HG03460 (cell line): ENCODE measurements around the gene TTC27.
"Not testable (repeated sequence)": the region's sequence is repeated elsewhere in the genome, so short reads cannot be mapped to it uniquely, and the experiment has no call there.

Experiments
- ATAC-seq: cut with Tn5 transposase; IDR thresholded peaks from one replicate; pipeline ENCODE4 v1.9.1; 2021; ENCODE audit not compliant: unreplicated experiment

The TTC27 gene

GRCh38 chr2:32718752-32719151 is 90.9 kb downstream of the TTC27 start:
- ATAC-seq: no peak

GRCh38 chr2:32719430-32719829 is 91.6 kb downstream of the TTC27 start:
- ATAC-seq: no peak

- ATAC-seq: no peak
These were observed 92.3 kb downstream of the TTC27 start for GRCh38 chr2:32719933-32720716.

GRCh38 chr2:32720771-32721170 is 92.9 kb downstream of the TTC27 start:
- no peak for ATAC-seq

GRCh38 chr2:32721376-32721775 is 93.5 kb downstream of the TTC27 start:
- no peak for ATAC-seq

GRCh38 chr2:32723467-32724079 is 95.7 kb downstream of the TTC27 start:
- ATAC-seq: no peak

GRCh38 chr2:32726678-32727077 is 98.8 kb downstream of the TTC27 start:
- ATAC-seq: not testable (repeated sequence)

GRCh38 chr2:32727157-32727556 is 99.3 kb downstream of the TTC27 start:
- no peak for ATAC-seq

GRCh38 chr2:32730958-32731357 is 103.1 kb downstream of the TTC27 start:
- not testable (repeated sequence) for ATAC-seq

GRCh38 chr2:32732120-32732519 is 104.3 kb downstream of the TTC27 start:
- no peak for ATAC-seq

GRCh38 chr2:32732912-32733472 is 105.1 kb downstream of the TTC27 start:
- no peak for ATAC-seq

GRCh38 chr2:32735348-32735747 is 107.5 kb downstream of the TTC27 start:
- no peak for ATAC-seq

GRCh38 chr2:32738939-32739338 is 111.1 kb downstream of the TTC27 start:
- ATAC-seq: no peak

- no peak for ATAC-seq
These were observed 111.8 kb downstream of the TTC27 start for GRCh38 chr2:32739664-32740063.

- no peak for ATAC-seq
These were observed 113.7 kb downstream of the TTC27 start for GRCh38 chr2:32741575-32741974.

- no peak for ATAC-seq
These were observed 114.5 kb downstream of the TTC27 start for GRCh38 chr2:32742376-32742775.

- ATAC-seq: peak; percentile 71
These were observed 115.8 kb downstream of the TTC27 start for GRCh38 chr2:32743480-32744236.

GRCh38 chr2:32745191-32745590 is 117.3 kb downstream of the TTC27 start:
- ATAC-seq: no peak

- ATAC-seq: no peak
These were observed 117.8 kb downstream of the TTC27 start for GRCh38 chr2:32745675-32746074.

- ATAC-seq: no peak
These were observed 118.8 kb downstream of the TTC27 start for GRCh38 chr2:32746669-32747068.

GRCh38 chr2:32748158-32748557 is 120.3 kb downstream of the TTC27 start:
- ATAC-seq: no peak

- ATAC-seq: no peak
These were observed 123.0 kb downstream of the TTC27 start for GRCh38 chr2:32750880-32751279.
